ENCODE measurements around the gene DISP1.

DISP1 gene

DNA sequence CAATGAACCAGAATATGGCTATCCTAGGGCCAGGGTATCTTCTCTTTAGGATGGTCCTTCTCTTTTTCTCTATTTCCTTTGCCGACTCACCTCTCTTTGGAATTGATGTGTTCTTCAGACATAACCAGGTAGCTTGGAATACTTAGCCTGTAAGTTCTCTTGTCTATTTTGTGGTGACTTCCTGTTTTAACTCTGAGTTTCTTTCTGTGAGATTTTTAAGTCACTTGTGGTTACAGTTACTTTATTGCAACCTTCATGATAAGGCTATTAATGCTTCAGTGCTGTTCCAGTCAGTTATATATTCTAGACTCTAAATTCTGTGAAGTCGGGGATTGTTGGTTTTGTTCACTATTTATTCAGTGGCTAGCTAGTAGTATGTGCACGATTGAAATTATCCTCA lies 46.2 kb downstream of the DISP1 start:
- FAIRE-seq (no peak), DNase-seq (ENCODE audit: insufficient read length, low spot score) (no peak)

All from GM19239 (cell line).